GM12878 (cell line): Measurements from ENCODE around the gene NHERF2. TPM values are rescaled to one million over a fixed set of nuclear protein-coding genes. Genes with fewer than 3 reads are reported as not detected.

Source experiments
- BCL11A ChIP-seq: IDR thresholded peaks from 2 replicates; pipeline ENCODE4 v1.6.1; 2011; ENCODE audit warnings: low read depth, low read length
- CBX5 ChIP-seq: sonication (generic); IDR thresholded peaks from 2 replicates; pipeline ENCODE4 v1.6.1; 2016; ENCODE audit warnings: low read depth, moderate library complexity, mild to moderate bottlenecking, inconsistent platforms
- CREB1 ChIP-seq: IDR thresholded peaks from 2 replicates; pipeline ENCODE4 v1.6.1; 2012; ENCODE audit warnings: low read depth, mild to moderate bottlenecking, inconsistent platforms
- EGR1 ChIP-seq, 2 experiments: IDR thresholded peaks; 1 replicate in 1 of 2; 2 replicates in 1 of 2; pipeline ENCODE4 v1.6.1; 2011 to 2012; ENCODE audit warnings: low read depth in 2 of 2, low read length in 2 of 2, borderline replicate concordance in 1 of 2, mild to moderate bottlenecking in 1 of 2, moderate library complexity in 1 of 2
- FOS ChIP-seq: IDR thresholded peaks from 3 replicates; pipeline ENCODE4 v1.6.1; 2011; ENCODE audit warnings: borderline replicate concordance; ENCODE audit not compliant: insufficient read length; ENCODE audit errors: extremely low read depth
- GATAD2B ChIP-seq: fragments of 450-650 bp; conservative IDR thresholded peaks from 2 replicates; pipeline ENCODE4 v1.6.1; 2017; ENCODE audit warnings: low read depth, mild to moderate bottlenecking, moderate library complexity
- HDAC2 ChIP-seq: fragments of 200-600 bp; sonication (generic); IDR thresholded peaks from 2 replicates; pipeline ENCODE4 v1.6.1; 2017
- JUND ChIP-seq: IDR thresholded peaks from 2 replicates; pipeline ENCODE4 v1.6.1; 2012; ENCODE audit warnings: low read depth, mild to moderate bottlenecking, low read length, improper control_type of control experiment, moderate library complexity
- KDM1A ChIP-seq: fragments of 200-600 bp; sonication (generic); IDR thresholded peaks from 2 replicates; pipeline ENCODE4 v1.6.1; 2016; ENCODE audit warnings: borderline replicate concordance
- MXI1 ChIP-seq: fragments of 150-350 bp; IDR thresholded peaks from 2 replicates; pipeline ENCODE4 v1.6.1; 2011; ENCODE audit warnings: low read depth, mild to moderate bottlenecking, inconsistent platforms, low read length, improper control_type of control experiment
- NBN ChIP-seq: fragments of 450-650 bp; IDR thresholded peaks from 2 replicates; pipeline ENCODE4 v1.6.1; 2016
- PML ChIP-seq: IDR thresholded peaks from 2 replicates; pipeline ENCODE4 v1.6.1; 2012; ENCODE audit warnings: low read length, inconsistent platforms
- RAD51 ChIP-seq: fragments of 450-650 bp; IDR thresholded peaks from 2 replicates; pipeline ENCODE4 v1.6.1; 2016; ENCODE audit warnings: moderate library complexity, mild to moderate bottlenecking, inconsistent platforms
- RB1 ChIP-seq: fragments of 450-650 bp; formaldehyde crosslinking; IDR thresholded peaks from 2 replicates; pipeline ENCODE4 v1.6.1; 2017; ENCODE audit warnings: mild to moderate bottlenecking, borderline replicate concordance
- RELA ChIP-seq: fragments of 450-650 bp; IDR thresholded peaks from 2 replicates; pipeline ENCODE4 v1.8.0; 2014; ENCODE audit warnings: borderline replicate concordance; ENCODE audit not compliant: partially characterized antibody
- TAF1 ChIP-seq: IDR thresholded peaks from 2 replicates; pipeline ENCODE4 v1.6.1; 2011; ENCODE audit warnings: mild to moderate bottlenecking, low read depth, low read length, borderline replicate concordance
- ZNF207 ChIP-seq: fragments of 450-650 bp; IDR thresholded peaks from 2 replicates; pipeline ENCODE4 v1.6.1; 2014; ENCODE audit warnings: antibody characterized with exemption, mild to moderate bottlenecking, borderline replicate concordance
- polyA plus RNA-seq, 11 experiments: library from polyadenylated mRNA; depleted of rRNA in 4 of 11; unstranded in 6 of 11; stranded (reverse) in 5 of 11; fragments of >200 nt; fragmentation: Nextera tagmentation in 4 of 11; fragmentation: Illumina TruSeq in 1 of 11; extraction: Ambion mirVana in 4 of 11; extraction: Trizol in 1 of 11; gene quantifications; 1 replicate in 1 of 11; 2 replicates in 10 of 11; pipeline versions ENCODE4 v1.2.1 to v1.2.3, GENCODE V29; 2011 to 2016; ENCODE audit warnings: inconsistent platforms in 2 of 11, missing spikeins in 2 of 11, low read depth in 1 of 11
- total RNA-seq, 4 experiments: library from RNA; depleted of rRNA in 3 of 4; stranded (reverse); fragments of >200 nt in 3 of 4; fragmentation: Illumina TruSeq in 1 of 4; extraction: Trizol in 1 of 4; gene quantifications; 2 replicates each; pipeline versions ENCODE4 v1.2.1 to v1.2.3, GENCODE V29; 2013 to 2021
- TF ChIP-seq, protein P1 (sequence below): fragments of 450-650 bp; conservative IDR thresholded peaks from 2 replicates; pipeline ENCODE4 v1.6.1; 2017; ENCODE audit warnings: mild to moderate bottlenecking, moderate library complexity
- TF ChIP-seq, protein P2 (sequence below): IDR thresholded peaks from 2 replicates; pipeline ENCODE4 v1.6.1; 2011; ENCODE audit warnings: borderline replicate concordance, low read depth, mild to moderate bottlenecking, moderate library complexity, low read length; ENCODE audit not compliant: insufficient read depth, poor library complexity, severe bottlenecking
- TF ChIP-seq, protein P3 (sequence below): IDR thresholded peaks from 2 replicates; pipeline ENCODE4 v1.6.1; 2012; ENCODE audit warnings: low read depth, low read length, improper control_type of control experiment
- TF ChIP-seq, protein P4 (sequence below): fragments of 450-650 bp; IDR thresholded peaks from 2 replicates; pipeline ENCODE4 v1.6.1; 2017; ENCODE audit warnings: low read depth, mild to moderate bottlenecking, moderate library complexity
- TF ChIP-seq, protein P5 (sequence below): IDR thresholded peaks from 2 replicates; pipeline ENCODE4 v1.6.1; 2011; ENCODE audit warnings: borderline replicate concordance, low read depth, mild to moderate bottlenecking, moderate library complexity, mixed read lengths, low read length; ENCODE audit not compliant: insufficient read depth; ENCODE audit errors: extremely low read length

The NHERF2 gene
- total and polyA plus RNA-seq, 10 of the 15 experiments (the other 5 are each of a cell fraction or from before 2014, with no cell fraction given): 0.05 to 0.31 (median 0.08) TPM; not detected in 4

DNA sequence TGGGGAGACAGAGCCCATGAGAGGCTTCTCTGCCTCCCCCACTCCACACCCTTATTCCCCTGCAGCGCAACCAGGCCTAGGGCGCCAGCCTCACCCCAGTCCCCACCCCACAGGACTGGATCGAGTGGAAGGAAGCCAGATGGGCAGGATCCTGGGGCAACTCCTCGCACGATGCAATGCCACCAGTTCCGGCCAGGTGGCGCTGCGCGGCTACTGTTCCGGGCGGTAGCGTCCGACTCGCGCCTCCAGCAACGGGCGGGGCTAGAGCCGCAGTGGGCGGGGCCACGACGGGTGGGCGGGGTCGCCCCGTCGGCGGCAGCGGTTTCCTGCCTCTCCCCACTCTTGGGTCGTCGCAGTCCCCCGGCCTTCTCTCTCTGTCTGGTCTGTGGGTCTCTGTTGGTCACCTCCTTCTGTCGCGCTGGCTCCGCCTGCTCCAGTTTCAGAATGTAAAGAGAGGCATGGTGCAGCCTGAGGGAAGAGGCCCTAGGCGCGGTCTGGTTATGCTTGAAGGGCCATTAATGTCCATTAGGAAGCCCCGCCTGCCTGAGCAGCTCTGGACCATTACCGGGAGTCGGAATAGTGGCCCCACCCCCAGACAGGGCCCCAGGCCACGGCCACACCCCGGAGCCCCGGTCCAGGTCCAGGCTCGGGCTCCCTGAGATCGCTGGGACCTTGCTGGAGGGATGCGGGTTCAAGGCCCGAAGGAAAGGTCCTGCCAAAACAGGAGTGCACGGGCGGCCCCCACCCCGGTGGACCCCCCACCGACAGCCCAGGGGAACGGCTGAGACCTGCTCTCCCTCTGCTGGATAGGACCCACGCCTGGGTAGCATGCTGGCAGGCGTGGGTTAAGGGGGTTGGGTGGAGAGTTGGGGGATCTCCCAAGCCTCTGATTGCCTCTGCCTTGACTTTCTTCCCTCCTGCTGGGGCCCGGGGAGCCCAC is 3.3 kb upstream of the NHERF2 start (continued):
- 0 out of 2 replicates have a peak, but pooled peaks have one; percentile 31 for TF ChIP-seq JUND
- TF ChIP-seq RAD51: no peak
- TF ChIP-seq CBX5: no peak
- TF ChIP-seq, protein P1, sequence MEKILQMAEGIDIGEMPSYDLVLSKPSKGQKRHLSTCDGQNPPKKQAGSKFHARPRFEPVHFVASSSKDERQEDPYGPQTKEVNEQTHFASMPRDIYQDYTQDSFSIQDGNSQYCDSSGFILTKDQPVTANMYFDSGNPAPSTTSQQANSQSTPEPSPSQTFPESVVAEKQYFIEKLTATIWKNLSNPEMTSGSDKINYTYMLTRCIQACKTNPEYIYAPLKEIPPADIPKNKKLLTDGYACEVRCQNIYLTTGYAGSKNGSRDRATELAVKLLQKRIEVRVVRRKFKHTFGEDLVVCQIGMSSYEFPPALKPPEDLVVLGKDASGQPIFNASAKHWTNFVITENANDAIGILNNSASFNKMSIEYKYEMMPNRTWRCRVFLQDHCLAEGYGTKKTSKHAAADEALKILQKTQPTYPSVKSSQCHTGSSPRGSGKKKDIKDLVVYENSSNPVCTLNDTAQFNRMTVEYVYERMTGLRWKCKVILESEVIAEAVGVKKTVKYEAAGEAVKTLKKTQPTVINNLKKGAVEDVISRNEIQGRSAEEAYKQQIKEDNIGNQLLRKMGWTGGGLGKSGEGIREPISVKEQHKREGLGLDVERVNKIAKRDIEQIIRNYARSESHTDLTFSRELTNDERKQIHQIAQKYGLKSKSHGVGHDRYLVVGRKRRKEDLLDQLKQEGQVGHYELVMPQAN: no peak
- TF ChIP-seq NBN: 0 out of 2 replicates have a peak, but pooled peaks have one; percentile 33
- no peak for TF ChIP-seq ZNF207
- no peak for TF ChIP-seq GATAD2B
- TF ChIP-seq CREB1: peak; percentile 52; the same call in 1 of the 2 replicates
- TF ChIP-seq HDAC2: no peak
- no peak for TF ChIP-seq KDM1A
- TF ChIP-seq, protein P2, sequence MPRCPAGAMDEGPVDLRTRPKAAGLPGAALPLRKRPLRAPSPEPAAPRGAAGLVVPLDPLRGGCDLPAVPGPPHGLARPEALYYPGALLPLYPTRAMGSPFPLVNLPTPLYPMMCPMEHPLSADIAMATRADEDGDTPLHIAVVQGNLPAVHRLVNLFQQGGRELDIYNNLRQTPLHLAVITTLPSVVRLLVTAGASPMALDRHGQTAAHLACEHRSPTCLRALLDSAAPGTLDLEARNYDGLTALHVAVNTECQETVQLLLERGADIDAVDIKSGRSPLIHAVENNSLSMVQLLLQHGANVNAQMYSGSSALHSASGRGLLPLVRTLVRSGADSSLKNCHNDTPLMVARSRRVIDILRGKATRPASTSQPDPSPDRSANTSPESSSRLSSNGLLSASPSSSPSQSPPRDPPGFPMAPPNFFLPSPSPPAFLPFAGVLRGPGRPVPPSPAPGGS: no peak
- 0 out of 2 replicates have a peak, but pooled peaks have one; percentile 63 for TF ChIP-seq MXI1
- no peak for TF ChIP-seq PML
- peak; percentile 15 for TF ChIP-seq RELA
- no peak for TF ChIP-seq TAF1
- TF ChIP-seq, protein P3, sequence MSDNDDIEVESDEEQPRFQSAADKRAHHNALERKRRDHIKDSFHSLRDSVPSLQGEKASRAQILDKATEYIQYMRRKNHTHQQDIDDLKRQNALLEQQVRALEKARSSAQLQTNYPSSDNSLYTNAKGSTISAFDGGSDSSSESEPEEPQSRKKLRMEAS: no peak
- TF ChIP-seq RB1: peak; percentile 80
- no peak for TF ChIP-seq FOS
- TF ChIP-seq, protein P4, sequence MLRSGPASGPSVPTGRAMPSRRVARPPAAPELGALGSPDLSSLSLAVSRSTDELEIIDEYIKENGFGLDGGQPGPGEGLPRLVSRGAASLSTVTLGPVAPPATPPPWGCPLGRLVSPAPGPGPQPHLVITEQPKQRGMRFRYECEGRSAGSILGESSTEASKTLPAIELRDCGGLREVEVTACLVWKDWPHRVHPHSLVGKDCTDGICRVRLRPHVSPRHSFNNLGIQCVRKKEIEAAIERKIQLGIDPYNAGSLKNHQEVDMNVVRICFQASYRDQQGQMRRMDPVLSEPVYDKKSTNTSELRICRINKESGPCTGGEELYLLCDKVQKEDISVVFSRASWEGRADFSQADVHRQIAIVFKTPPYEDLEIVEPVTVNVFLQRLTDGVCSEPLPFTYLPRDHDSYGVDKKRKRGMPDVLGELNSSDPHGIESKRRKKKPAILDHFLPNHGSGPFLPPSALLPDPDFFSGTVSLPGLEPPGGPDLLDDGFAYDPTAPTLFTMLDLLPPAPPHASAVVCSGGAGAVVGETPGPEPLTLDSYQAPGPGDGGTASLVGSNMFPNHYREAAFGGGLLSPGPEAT: no peak
- no peak for TF ChIP-seq BCL11A
- TF ChIP-seq, protein P5, sequence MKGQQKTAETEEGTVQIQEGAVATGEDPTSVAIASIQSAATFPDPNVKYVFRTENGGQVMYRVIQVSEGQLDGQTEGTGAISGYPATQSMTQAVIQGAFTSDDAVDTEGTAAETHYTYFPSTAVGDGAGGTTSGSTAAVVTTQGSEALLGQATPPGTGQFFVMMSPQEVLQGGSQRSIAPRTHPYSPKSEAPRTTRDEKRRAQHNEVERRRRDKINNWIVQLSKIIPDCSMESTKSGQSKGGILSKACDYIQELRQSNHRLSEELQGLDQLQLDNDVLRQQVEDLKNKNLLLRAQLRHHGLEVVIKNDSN: no peak
- 0 out of 3 replicates have a peak, but pooled peaks of 1 of the 2 experiments have one; percentile 46 for TF ChIP-seq EGR1 (IDR thresholded peaks at IDR 0.05; ENCODE audit: borderline replicate concordance in 1 of 2, low read depth in 2 of 2, low read length in 2 of 2)
